Right lobe of liver (tissue), 6 donors: ENCODE data around the gene CENPV. TPM values are rescaled to one million over a fixed set of nuclear protein-coding genes. Genes with fewer than 3 reads are reported as not detected.
A peak's percentile ranks its signal among the peaks of the same experiment; 100 is the strongest.

Source experiments
- ATAC-seq, 4 donors: fragments of 200-7000 bp; cut with Tn5 transposase; one replicate each; pipeline ENCODE4 v1.9.1; 2020; ENCODE audit warnings: mild to moderate bottlenecking in 4 of 4, moderate library complexity in 4 of 4
- DNase-seq, 3 donors: peaks; one replicate each; pipeline ENCODE4 v3.0.0-alpha.2; 2020
- H3K27ac ChIP-seq, 3 donors: fragments of 200-600 bp; one replicate each; pipeline ENCODE4 v1.8.0; 2022
- H3K27me3 ChIP-seq, 2 donors: fragments of 200-600 bp; one replicate each; pipeline ENCODE4 v1.8.0; 2022
- H3K36me3 ChIP-seq, 4 donors: fragments of 200-600 bp; sonication (generic) in 1 of 4; one replicate each; pipeline versions ENCODE4 v1.5.1 to v1.8.0; 2017 to 2022; ENCODE audit warnings: control low read depth in 1 of 4
- H3K4me1 ChIP-seq, 4 donors: fragments of 200-600 bp; sonication (generic) in 1 of 4; one replicate each; pipeline versions ENCODE4 v1.5.1 to v1.8.0; 2017 to 2022; ENCODE audit warnings: control low read depth in 1 of 4
- H3K4me3 ChIP-seq, 3 donors: fragments of 200-600 bp; one replicate each; pipeline ENCODE4 v1.8.0; 2022
- H3K9me3 ChIP-seq, 4 donors: fragments of 200-600 bp; sonication (generic) in 1 of 4; one replicate each; pipeline versions ENCODE4 v1.5.1 to v1.8.0; 2017 to 2022; ENCODE audit warnings: control low read depth in 1 of 4
- POLR2A ChIP-seq: fragments of 450-650 bp; IDR thresholded peaks from one replicate; pipeline ENCODE4 v1.6.1; 2017; ENCODE audit warnings: antibody characterized with exemption, mild to moderate bottlenecking
- WGBS: methylation state at CpG from one replicate; pipeline ENCODE4 v1.1.6; 2018; ENCODE audit warnings: low coverage, low lambda C conversion rate; ENCODE audit not compliant: insufficient coverage; ENCODE audit errors: missing lambda C conversion rate; 5-methylcytosine and 5-hydroxymethylcytosine counted together
- intact Hi-C, 2 donors: fragments of 100-400 bp; cut with DNase I; formaldehyde crosslinking; loops; one replicate each; pipeline versions ENCODE4 v1.11.2 to v1.14.1; 2022
- total RNA-seq, 6 experiments: library from RNA; depleted of rRNA in 2 of 6; stranded (reverse); fragments of >200 nt in 2 of 6; fragmentation: NEBNext Ultra II Directional in 3 of 6; extraction: Animal tissue kit (Norgen Biotek cat#: 25700) in 3 of 6; gene quantifications; one replicate each; pipeline versions ENCODE4 v1.1.0 to v1.2.4, GENCODE V29; 2016 to 2023
- TF ChIP-seq, protein P1 (sequence below), 4 donors: fragments of 200-600 bp in 3 of 4; fragments of 450-650 bp in 1 of 4; IDR thresholded peaks; one replicate each; pipeline versions ENCODE4 v1.5.1 to v1.8.0; 2016 to 2022; ENCODE audit warnings: antibody characterized with exemption in 4 of 4, mild to moderate bottlenecking in 2 of 4
- donor health status: DM: no; HTN: yes; CAD: no.
- donor health status: DM: no; HTN: no; CAD: no.
- donor health status: DM: no; HTN: no; CAD: no.
- donor health status: DM: no; HTN: yes; CAD: no.
- donor health status: DM: no; HTN: yes; CAD: no.

Gene CENPV
- total RNA-seq, 6 experiments from 2014 or later = 19.8 to 34.5 (median 24.8) TPM

DNA sequence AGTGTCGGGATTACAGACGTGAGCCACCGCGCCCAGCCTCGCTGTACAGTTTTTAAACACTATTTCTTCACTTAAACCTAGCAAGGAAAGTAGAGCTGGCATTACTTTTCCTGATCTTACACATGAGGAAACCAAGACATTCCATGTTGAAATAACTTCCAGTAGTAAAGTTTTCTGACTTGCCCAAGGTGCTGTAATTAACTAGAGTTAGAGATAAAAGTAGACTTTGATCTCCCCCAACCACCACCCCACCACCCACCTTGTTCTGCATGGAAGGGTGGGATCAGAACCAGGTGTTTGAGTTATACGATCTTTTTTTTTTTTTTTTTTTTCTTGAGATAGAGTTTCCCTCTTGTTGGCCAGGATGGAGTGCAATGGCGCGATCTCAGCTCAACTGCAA lies 47.1 kb downstream of the CENPV start:
- WGBS = 68% methylated on average over 6 of the region's 8 CpGs
- Histone ChIP-seq H3K4me1 (peaks cover 0 to 15% (median 2%) of the 10 kb centered on the region in 4 donors), H3K9me3 (no peaks in the 10 kb centered on the region), H3K27me3 (no peaks in the 10 kb centered on the region), H3K27ac (no peak overlapping the region), H3K36me3 (no peaks in the 10 kb centered on the region), H3K4me3 (no peak overlapping the region)
- TF ChIP-seq, protein P1, sequence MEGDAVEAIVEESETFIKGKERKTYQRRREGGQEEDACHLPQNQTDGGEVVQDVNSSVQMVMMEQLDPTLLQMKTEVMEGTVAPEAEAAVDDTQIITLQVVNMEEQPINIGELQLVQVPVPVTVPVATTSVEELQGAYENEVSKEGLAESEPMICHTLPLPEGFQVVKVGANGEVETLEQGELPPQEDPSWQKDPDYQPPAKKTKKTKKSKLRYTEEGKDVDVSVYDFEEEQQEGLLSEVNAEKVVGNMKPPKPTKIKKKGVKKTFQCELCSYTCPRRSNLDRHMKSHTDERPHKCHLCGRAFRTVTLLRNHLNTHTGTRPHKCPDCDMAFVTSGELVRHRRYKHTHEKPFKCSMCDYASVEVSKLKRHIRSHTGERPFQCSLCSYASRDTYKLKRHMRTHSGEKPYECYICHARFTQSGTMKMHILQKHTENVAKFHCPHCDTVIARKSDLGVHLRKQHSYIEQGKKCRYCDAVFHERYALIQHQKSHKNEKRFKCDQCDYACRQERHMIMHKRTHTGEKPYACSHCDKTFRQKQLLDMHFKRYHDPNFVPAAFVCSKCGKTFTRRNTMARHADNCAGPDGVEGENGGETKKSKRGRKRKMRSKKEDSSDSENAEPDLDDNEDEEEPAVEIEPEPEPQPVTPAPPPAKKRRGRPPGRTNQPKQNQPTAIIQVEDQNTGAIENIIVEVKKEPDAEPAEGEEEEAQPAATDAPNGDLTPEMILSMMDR (IDR thresholded peaks at IDR 0.05) = no peak
- no peak for TF ChIP-seq POLR2A
- no peak for ATAC-seq
- intact Hi-C loops = no loop called here
- DNase-seq = no peak

GRCh38 chr17:16304830-16305229 lies 48.4 kb downstream of the CENPV start:
- Histone ChIP-seq H3K27ac (peak overlapping the region in 2 of 3 donors; percentile 37 to 55), H3K4me3 (no peak overlapping the region), H3K9me3 (no peaks in the 10 kb centered on the region), H3K4me1 (peaks cover 0 to 29% (median 9%) of the 10 kb centered on the region in 4 donors), H3K36me3 (no peaks in the 10 kb centered on the region), H3K27me3 (no peaks in the 10 kb centered on the region)
- WGBS = 26% methylated on average over 2 of the region's 3 CpGs
- intact Hi-C loops = no loop called here
- no peak for TF ChIP-seq POLR2A
- TF ChIP-seq, protein P1 (IDR thresholded peaks at IDR 0.05) = peak; percentile 47 to 56 (median 52)
- ATAC-seq = peak; percentile 74 to 88 (median 84)
- DNase-seq = no peak

DNA sequence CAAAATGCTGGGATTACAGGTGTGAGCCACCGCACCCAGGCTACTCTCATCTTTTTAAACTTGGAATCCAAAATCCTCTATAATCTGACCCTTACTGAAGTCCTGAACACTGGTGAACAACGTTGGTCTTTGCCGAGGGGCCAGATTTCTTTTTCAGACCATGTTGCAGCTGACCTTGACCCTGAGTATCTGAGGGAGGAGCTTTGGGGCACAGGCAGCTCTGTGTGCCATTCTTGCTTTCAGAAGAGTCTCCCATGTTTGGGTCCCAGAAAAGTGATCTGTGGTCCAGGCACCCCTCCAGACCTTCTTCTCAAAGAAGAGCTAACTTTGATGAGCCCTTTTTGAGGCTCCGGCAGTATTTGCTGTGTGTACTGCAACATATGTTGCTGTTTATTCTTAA lies 50.4 kb downstream of the CENPV start:
- TF ChIP-seq, protein P1 (IDR thresholded peaks at IDR 0.05) = no peak
- no peak for TF ChIP-seq POLR2A
- WGBS = 61% methylated on average over 4 of the region's 4 CpGs
- H3K9me3 ChIP-seq = no peaks in the 10 kb centered on the region
- no peak overlapping the region for H3K4me3 ChIP-seq
- DNase-seq (no peak), ATAC-seq (no peak)
- no peaks in the 10 kb centered on the region for H3K27me3 ChIP-seq
- H3K27ac ChIP-seq = peak overlapping the region in 1 of 3 donors; percentile 29
- intact Hi-C loops = no loop called here
- peaks cover 0 to 44% (median 16%) of the 10 kb centered on the region in 4 donors for H3K4me1 ChIP-seq
- H3K36me3 ChIP-seq = no peaks in the 10 kb centered on the region

DNA sequence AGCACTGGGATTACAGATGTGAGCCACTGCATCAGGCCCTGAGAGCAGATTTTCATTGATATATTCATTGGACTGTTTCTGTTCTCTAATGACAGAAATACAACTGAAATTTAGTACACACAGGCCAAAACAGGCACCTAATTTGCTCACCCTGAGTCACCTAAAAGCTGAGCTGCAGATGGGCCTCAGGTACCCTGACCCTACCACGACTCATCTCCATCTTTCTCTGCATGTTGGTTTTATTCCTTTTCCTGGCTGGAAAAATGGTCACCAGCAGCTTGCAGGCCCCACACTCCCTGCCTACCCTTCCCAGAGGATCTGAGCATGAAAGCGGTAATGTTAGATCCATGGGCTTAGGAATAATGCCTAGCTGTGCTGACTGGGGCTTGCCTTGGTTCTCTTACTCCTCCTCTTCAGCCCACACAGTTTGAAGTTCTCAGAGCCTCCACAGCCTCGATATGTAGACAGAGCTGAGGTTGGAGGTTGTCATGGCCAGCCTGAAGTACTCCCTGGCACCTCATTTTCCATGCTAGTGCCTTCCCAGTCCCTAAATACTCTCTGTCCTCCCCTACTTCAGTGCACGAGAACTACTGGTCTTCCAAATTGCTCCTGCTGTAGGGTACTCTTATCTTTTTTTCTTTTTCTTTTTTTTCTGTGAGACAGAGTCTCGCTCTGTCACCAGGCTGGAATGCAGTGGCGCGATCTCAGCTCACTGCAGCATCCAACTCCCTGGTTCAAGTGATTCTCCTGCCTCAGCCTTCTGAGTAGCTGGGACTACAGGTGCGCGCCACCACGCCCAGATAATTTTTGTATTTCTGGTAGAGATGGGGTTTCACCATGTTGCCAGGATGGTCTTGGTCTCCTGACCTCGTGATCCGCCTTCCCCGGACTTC lies 51.1 kb downstream of the CENPV start:
- H3K4me3 ChIP-seq = no peak overlapping the region
- H3K4me1 ChIP-seq = peaks cover 0 to 50% (median 16%) of the 10 kb centered on the region in 4 donors
- H3K36me3 ChIP-seq = no peaks in the 10 kb centered on the region
- ATAC-seq (no peak), DNase-seq (no peak)
- peak overlapping the region in 2 of 3 donors; percentile 18 to 26 for H3K27ac ChIP-seq
- 95% methylated on average over 9 of the region's 13 CpGs for WGBS
- intact Hi-C loops = no loop called here
- TF ChIP-seq, protein P1 (IDR thresholded peaks at IDR 0.05) = no peak
- TF ChIP-seq POLR2A = no peak
- no peaks in the 10 kb centered on the region for H3K27me3 ChIP-seq
- H3K9me3 ChIP-seq = no peaks in the 10 kb centered on the region
